Measurements from ENCODE around the gene PRPF8. TPM values are rescaled to one million over a fixed set of nuclear protein-coding genes. Genes with fewer than 3 reads are reported as not detected.
"Not testable (repeated sequence)": the region's sequence is repeated elsewhere in the genome, so short reads cannot be mapped to it uniquely, and the experiment has no call there.

PRPF8 gene
- total RNA-seq, 1 experiment from 2014 or later: 296 TPM

DNA sequence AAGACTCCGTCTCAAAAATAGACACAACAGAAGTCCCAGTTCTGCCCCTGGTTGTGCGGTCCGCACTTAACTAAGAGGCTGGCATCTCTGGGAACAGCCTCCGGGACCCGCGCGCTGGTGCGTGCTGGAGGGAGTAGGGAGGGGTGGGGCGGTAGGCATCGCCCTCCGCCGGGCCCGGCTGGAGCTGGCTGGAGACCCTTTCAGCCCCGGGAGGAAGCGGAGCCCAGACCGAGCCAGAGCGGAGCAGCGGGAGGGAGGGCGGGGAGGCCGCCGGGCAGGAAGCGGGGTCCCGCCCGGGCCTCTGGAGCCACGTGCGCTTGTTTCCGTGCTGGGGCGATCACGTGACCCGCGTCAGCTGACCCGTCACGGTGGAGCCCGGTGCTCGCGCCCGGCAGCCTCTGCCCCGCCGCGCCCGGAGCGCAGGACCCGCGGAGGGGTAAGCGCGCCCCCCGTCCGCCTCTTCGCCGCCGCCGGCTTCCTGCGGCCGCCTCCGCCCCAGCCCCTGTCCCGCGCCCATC lies 39.7 kb upstream of the PRPF8 start, which contains the start of gene WDR81:
TSS of gene WDR81 (plus strand) at position 354 of the 518 bp plus-strand sequence. CDS start 256 bp downstream, outside the sequence.
- peak within 1 kb of the TSS; percentile 53 to 61 for H3K4me3 ChIP-seq (ENCODE audit: low read depth in 2 of 2, low read length in 2 of 2)
- ATAC-seq (peak; percentile 87), DNase-seq (ENCODE audit: low read depth, low spot score) (no peak)
- no peaks in the 10 kb centered on the region for H3K36me3 ChIP-seq (ENCODE audit: control insufficient read depth, insufficient read depth, low read length)
- in situ Hi-C loops (cut with HindIII; ENCODE audit: low pct_unique_long_range_greater_than_20kb, low sequenced_read_pairs): no loop called here
- H3K27me3 ChIP-seq (ENCODE audit: control insufficient read depth, insufficient read depth, low read length): no peaks in the 10 kb centered on the region
- H3K4me1 ChIP-seq (ENCODE audit: control insufficient read depth, insufficient read depth, low read length): peaks cover 3% of the 10 kb centered on the region
- H3K9me3 ChIP-seq (ENCODE audit: control insufficient read depth, insufficient read depth, low read depth, low read length): no peaks in the 10 kb centered on the region
- POLR2A ChIA-PET: no interaction called here
- CTCF ChIA-PET: no interaction called here
- no TSS peak for BruUV-seq (replicated peaks)
- TF ChIP-seq, protein P1, sequence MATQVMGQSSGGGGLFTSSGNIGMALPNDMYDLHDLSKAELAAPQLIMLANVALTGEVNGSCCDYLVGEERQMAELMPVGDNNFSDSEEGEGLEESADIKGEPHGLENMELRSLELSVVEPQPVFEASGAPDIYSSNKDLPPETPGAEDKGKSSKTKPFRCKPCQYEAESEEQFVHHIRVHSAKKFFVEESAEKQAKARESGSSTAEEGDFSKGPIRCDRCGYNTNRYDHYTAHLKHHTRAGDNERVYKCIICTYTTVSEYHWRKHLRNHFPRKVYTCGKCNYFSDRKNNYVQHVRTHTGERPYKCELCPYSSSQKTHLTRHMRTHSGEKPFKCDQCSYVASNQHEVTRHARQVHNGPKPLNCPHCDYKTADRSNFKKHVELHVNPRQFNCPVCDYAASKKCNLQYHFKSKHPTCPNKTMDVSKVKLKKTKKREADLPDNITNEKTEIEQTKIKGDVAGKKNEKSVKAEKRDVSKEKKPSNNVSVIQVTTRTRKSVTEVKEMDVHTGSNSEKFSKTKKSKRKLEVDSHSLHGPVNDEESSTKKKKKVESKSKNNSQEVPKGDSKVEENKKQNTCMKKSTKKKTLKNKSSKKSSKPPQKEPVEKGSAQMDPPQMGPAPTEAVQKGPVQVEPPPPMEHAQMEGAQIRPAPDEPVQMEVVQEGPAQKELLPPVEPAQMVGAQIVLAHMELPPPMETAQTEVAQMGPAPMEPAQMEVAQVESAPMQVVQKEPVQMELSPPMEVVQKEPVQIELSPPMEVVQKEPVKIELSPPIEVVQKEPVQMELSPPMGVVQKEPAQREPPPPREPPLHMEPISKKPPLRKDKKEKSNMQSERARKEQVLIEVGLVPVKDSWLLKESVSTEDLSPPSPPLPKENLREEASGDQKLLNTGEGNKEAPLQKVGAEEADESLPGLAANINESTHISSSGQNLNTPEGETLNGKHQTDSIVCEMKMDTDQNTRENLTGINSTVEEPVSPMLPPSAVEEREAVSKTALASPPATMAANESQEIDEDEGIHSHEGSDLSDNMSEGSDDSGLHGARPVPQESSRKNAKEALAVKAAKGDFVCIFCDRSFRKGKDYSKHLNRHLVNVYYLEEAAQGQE (IDR thresholded peaks at IDR 0.05; ENCODE audit: insufficient read depth in 1 of 2, low read depth in 2 of 2, low read length in 1 of 2): no peak
- TF ChIP-seq, protein P2, sequence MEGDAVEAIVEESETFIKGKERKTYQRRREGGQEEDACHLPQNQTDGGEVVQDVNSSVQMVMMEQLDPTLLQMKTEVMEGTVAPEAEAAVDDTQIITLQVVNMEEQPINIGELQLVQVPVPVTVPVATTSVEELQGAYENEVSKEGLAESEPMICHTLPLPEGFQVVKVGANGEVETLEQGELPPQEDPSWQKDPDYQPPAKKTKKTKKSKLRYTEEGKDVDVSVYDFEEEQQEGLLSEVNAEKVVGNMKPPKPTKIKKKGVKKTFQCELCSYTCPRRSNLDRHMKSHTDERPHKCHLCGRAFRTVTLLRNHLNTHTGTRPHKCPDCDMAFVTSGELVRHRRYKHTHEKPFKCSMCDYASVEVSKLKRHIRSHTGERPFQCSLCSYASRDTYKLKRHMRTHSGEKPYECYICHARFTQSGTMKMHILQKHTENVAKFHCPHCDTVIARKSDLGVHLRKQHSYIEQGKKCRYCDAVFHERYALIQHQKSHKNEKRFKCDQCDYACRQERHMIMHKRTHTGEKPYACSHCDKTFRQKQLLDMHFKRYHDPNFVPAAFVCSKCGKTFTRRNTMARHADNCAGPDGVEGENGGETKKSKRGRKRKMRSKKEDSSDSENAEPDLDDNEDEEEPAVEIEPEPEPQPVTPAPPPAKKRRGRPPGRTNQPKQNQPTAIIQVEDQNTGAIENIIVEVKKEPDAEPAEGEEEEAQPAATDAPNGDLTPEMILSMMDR (IDR thresholded peaks at IDR 0.05): no peak
- no peak for TF ChIP-seq TCF7L2 (IDR thresholded peaks at IDR 0.05; ENCODE audit: low read depth, low read length)
- peak; percentile 38 for TF ChIP-seq POLR2AphosphoS5 (IDR thresholded peaks at IDR 0.05; ENCODE audit: low read depth, low read length)
- peak; percentile 96; the same call in 1 of the 2 replicates for TF ChIP-seq SIN3A (IDR thresholded peaks at IDR 0.05; ENCODE audit: borderline replicate concordance, insufficient read depth, low read depth, low read length)
- H3K27ac ChIP-seq (ENCODE audit: low read length): peak within 1 kb of the TSS; percentile 74
- intact Hi-C loops (cut with micrococcal nuclease; ENCODE audit: unreplicated experiment): loop anchor here (5.0 kb wide), 1 partner anchor 58 kb away; no protein-coding TSS in a partner anchor

DNA sequence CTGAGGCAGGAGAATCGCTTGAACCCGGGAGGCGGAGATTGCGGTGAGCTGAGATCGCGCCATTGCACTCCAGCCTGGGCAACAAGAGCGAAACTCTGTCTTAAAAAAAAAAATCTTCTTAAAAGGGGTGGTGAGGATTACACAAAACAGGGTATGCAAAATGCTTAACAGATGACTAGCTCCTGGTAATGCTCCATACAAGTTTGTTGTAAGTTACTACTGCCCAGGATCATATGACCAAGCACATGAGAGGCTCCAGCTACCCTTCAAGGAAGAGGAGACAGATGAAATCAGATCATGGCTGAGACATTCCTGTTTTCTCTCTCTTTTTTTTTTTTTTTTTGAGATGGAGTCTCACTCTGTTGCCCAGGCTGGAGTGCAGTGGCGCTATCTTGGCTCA lies 37.4 kb upstream of the PRPF8 start:
- intact Hi-C loops (cut with micrococcal nuclease; ENCODE audit: unreplicated experiment): loop anchor here (5.0 kb wide), 1 partner anchor 60 kb away; no protein-coding TSS in a partner anchor
- H3K4me3 ChIP-seq (ENCODE audit: low read depth in 2 of 2, low read length in 2 of 2); H3K27ac ChIP-seq (ENCODE audit: low read length); H3K36me3 ChIP-seq (ENCODE audit: control insufficient read depth, insufficient read depth, low read length); ATAC-seq; DNase-seq (ENCODE audit: low read depth, low spot score); POLR2A ChIA-PET; H3K9me3 ChIP-seq (ENCODE audit: control insufficient read depth, insufficient read depth, low read depth, low read length); in situ Hi-C loops (cut with HindIII; ENCODE audit: low pct_unique_long_range_greater_than_20kb, low sequenced_read_pairs); BruUV-seq (replicated peaks); H3K27me3 ChIP-seq (ENCODE audit: control insufficient read depth, insufficient read depth, low read length): not testable (repeated sequence)
- H3K4me1 ChIP-seq (ENCODE audit: control insufficient read depth, insufficient read depth, low read length): peaks cover 16% of the 10 kb centered on the region
- CTCF ChIA-PET: interaction anchor here (0.7 to 3.2 kb wide), 3 partner anchors 28 to 142 kb away, joined by 3 to 16 read pairs (median 5); no protein-coding TSS in a partner anchor

DNA sequence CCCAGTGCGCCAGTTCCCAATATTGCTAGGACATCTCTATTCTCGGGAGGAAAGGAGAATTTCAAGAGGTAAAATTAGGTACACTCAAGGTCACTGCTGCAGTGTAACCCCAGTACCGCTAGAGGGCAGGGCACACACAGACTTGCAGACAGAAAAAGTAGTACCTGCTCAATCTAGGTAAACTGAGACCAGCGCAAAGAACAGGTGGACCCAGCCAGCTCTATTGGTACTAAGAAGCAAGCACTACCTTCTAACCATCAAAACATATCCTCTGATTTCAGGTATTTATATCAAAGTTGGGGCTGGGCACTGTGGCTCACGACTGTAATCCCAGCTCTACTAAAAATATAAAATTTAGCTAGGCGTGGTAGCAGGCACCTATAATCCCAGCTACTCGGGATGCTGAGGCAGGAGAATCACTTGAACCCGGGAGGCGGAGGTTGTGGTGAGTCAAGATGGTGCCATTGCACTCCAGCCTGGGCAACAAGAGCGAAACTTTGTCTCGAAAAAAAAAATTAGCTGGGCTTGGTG lies 36.3 kb upstream of the PRPF8 start:
- Histone ChIP-seq H3K9me3 (ENCODE audit: control insufficient read depth, insufficient read depth, low read depth, low read length) (no peaks in the 10 kb centered on the region), H3K36me3 (ENCODE audit: control insufficient read depth, insufficient read depth, low read length) (no peaks in the 10 kb centered on the region; the same call in 1 of the 2 replicates), H3K4me3 (ENCODE audit: low read depth in 2 of 2, low read length in 2 of 2) (peak overlapping the region in 1 of 2 experiments; percentile 16; a peak in 1 of 4 replicates), H3K4me1 (ENCODE audit: control insufficient read depth, insufficient read depth, low read length) (peaks cover 16% of the 10 kb centered on the region), H3K27ac (ENCODE audit: low read length) (peak overlapping the region; percentile 4; the same call in 1 of the 2 replicates), H3K27me3 (ENCODE audit: control insufficient read depth, insufficient read depth, low read length) (no peaks in the 10 kb centered on the region)
- ChIA-PET CTCF (interaction anchor here (0.6 to 3.2 kb wide), 7 partner anchors 49 to 323 kb away, joined by 3 to 16 read pairs (median 4); no protein-coding TSS in a partner anchor), POLR2A (interaction anchor here (0.6 to 0.7 kb wide), 2 partner anchors 60 to 150 kb away, joined by 6 to 8 read pairs; no protein-coding TSS in a partner anchor)
- TF ChIP-seq, protein P2 (IDR thresholded peaks at IDR 0.05): peak; percentile 97
- no peak for TF ChIP-seq TCF7L2 (IDR thresholded peaks at IDR 0.05; ENCODE audit: low read depth, low read length)
- intact Hi-C loops (cut with micrococcal nuclease; ENCODE audit: unreplicated experiment): loop anchor here (5.0 kb wide), 1 partner anchor 61 kb away; no protein-coding TSS in a partner anchor
- ATAC-seq (no peak), DNase-seq (ENCODE audit: low read depth, low spot score) (no peak)
- no TSS peak for BruUV-seq (replicated peaks)
- in situ Hi-C loops (cut with HindIII; ENCODE audit: low pct_unique_long_range_greater_than_20kb, low sequenced_read_pairs): no loop called here
